ENCODE data around the gene GABBR2.

Gene GABBR2

DNA sequence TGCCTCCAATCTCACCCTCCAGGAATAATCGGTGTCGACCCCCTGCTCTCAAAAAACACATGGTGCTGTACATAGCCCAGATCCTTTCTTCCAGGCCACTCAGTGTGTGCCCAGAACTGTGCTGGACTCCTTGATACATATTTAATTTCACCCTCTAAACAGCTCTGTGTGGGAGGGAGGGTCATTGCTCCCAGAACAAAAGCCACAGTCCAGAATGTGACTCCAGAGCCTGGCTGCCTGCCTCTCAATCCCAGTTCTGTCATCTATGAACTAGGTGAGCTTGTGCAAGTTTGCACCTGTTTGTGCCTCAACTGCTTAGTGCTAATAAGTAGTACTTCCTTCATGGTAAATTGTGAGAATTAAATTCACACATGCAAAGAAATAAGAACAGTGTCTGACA lies 93.1 kb downstream of the GABBR2 start:
- TF ChIP-seq, protein P1, sequence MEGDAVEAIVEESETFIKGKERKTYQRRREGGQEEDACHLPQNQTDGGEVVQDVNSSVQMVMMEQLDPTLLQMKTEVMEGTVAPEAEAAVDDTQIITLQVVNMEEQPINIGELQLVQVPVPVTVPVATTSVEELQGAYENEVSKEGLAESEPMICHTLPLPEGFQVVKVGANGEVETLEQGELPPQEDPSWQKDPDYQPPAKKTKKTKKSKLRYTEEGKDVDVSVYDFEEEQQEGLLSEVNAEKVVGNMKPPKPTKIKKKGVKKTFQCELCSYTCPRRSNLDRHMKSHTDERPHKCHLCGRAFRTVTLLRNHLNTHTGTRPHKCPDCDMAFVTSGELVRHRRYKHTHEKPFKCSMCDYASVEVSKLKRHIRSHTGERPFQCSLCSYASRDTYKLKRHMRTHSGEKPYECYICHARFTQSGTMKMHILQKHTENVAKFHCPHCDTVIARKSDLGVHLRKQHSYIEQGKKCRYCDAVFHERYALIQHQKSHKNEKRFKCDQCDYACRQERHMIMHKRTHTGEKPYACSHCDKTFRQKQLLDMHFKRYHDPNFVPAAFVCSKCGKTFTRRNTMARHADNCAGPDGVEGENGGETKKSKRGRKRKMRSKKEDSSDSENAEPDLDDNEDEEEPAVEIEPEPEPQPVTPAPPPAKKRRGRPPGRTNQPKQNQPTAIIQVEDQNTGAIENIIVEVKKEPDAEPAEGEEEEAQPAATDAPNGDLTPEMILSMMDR (IDR thresholded peaks at IDR 0.05; ENCODE audit: low read length, missing control alignments) = no peak
- H3K4me3 ChIP-seq (replicated peaks; ENCODE audit: low read depth, low read length) = no peak overlapping the region
- no peak for DNase-seq (ENCODE audit: low read depth)

DNA sequence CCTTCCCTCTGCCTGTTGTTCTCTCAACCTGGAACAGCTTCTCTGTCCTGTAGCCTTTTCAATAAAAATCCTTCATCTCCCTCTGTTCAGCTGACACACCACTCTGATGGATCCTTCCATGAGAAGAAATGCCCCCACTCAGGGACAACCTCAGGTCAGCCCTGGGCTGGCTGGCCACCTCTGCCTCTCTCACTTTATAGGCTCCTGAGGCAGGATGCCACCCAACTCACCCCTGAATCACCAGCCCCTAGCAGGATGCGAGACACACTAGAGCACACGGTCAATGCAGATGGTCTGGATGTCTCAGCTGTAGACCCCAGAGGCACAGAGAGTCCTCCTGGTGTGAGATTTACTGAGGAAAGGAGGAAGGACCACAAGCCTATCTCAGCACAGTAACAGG lies 93.8 kb downstream of the GABBR2 start:
- TF ChIP-seq, protein P1 (IDR thresholded peaks at IDR 0.05; ENCODE audit: low read length, missing control alignments) = no peak
- DNase-seq (ENCODE audit: low read depth) = no peak
- no peak overlapping the region for H3K4me3 ChIP-seq (replicated peaks; ENCODE audit: low read depth, low read length)

DNA sequence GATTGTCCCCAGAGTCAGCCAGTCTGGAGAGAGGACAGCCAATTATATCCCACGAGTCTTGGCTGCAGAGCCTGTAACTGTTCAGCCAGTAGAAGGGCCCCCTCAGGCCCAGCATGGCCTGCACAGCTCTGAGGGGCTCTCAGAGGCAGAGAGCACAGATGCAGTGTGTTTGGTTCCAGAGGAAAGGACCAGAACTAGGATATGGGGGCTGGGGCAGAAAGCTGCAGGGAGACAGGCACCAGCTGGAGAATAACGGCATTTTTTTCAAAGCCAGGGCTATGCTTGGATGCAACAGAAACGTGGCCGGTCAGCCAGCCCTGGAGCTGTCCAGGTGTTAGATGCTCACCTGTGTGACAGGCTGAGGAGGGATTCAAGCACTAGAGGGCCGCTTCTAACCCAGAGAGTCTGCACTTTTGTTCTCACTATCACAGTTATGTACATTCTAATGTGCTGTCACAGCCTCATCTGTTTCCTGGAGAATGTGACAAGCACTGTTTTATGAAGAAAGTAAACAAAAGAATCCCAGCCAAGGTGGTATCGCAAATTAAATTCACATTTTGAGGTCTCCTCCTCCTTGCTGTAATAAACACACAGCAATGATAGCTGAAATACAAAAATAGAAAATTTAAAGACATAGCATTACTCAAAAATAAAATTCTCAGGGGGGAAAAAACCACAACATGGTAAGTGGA lies 96.5 kb downstream of the GABBR2 start:
- no peak overlapping the region for H3K4me3 ChIP-seq (replicated peaks; ENCODE audit: low read depth, low read length)
- TF ChIP-seq, protein P1 (IDR thresholded peaks at IDR 0.05; ENCODE audit: low read length, missing control alignments) = no peak
- DNase-seq (ENCODE audit: low read depth) = no peak

DNA sequence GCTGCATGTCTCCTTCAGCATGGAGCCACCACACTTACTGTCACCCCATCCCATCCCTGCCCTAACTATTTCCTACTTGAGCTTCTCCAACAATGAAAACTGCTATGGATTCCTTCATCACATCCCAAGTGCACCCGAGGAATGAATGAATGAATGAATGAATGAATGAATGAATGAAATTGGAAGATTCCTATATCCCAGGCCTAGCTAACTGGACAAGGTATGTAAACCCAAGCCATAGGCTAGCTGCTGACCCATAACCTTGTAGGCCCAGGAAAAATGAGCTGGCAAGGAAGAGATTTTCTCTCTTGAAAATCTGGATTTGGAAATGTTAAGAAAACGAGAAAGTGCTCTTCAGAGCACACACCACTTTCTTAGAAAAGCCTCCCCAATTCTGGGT lies 97.4 kb downstream of the GABBR2 start:
- no peak overlapping the region for H3K4me3 ChIP-seq (replicated peaks; ENCODE audit: low read depth, low read length)
- TF ChIP-seq, protein P1 (IDR thresholded peaks at IDR 0.05; ENCODE audit: low read length, missing control alignments) = no peak
- no peak for DNase-seq (ENCODE audit: low read depth)

DNA sequence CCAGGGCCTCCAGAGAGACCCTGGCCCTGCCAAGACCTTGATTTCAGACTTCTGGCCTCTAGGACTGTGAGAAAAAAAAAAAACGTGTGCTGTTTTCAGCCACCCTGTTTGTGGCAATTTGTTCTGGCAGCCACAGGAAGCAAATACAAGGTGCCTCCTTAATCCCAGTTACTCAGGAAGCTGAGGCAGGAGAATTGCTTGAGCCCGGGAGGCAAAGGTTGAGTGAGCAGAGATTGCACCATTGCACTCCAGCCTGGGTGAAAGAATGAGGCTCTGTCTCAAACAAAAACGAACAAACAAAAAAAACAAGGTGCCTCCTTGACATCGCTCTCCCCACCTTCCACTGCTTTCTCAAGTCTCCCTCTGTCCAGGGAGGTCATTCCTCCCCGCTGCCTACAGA lies 98.0 kb downstream of the GABBR2 start:
- TF ChIP-seq, protein P1 (IDR thresholded peaks at IDR 0.05; ENCODE audit: low read length, missing control alignments) = no peak
- H3K4me3 ChIP-seq (replicated peaks; ENCODE audit: low read depth, low read length) = no peak overlapping the region
- DNase-seq (ENCODE audit: low read depth) = peak; percentile 55

DNA sequence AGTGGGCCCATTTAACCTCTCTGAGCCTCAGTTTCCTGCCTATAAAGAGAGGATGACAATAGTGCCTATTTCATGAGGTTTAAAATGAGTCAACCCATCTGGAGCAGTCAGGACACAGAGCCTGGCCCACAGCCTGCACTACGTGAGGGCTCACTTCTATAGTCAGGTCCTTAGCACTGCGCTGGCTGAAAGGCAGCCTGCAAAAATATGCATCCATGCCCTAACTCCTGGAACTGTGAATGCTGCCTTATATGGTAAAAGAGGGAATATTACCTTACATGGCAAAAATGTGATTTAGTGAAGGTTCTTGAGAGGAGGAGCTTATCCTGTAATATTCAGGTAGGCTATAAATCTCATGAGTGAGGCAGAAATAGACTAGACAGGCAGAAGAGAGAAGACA lies 98.5 kb downstream of the GABBR2 start:
- peak; percentile 79 for DNase-seq (ENCODE audit: low read depth)
- TF ChIP-seq, protein P1 (IDR thresholded peaks at IDR 0.05; ENCODE audit: low read length, missing control alignments) = no peak
- no peak overlapping the region for H3K4me3 ChIP-seq (replicated peaks; ENCODE audit: low read depth, low read length)

DNA sequence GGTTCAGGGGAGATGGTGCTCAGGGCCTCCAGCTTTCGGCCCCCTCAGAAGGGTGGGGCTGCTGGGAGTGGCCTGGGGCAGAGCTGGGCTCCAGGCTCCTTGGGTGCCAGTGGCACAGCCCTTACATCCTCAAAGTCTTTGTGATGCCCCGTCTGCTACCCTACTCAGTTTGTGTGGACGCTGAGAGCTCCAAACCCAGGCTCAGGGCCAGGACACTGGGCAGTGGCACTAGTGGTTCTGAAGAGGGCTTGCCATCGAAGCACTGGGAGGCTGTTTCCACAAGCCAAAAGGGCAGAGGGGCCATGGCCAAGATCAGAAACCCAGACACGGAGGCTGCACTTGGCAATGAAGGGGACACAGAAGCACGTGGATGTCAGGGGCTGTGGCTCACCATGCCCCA lies 99.1 kb downstream of the GABBR2 start:
- DNase-seq (ENCODE audit: low read depth) = no peak
- TF ChIP-seq, protein P1 (IDR thresholded peaks at IDR 0.05; ENCODE audit: low read length, missing control alignments) = no peak

More for the DNA sequence above, 99.1 kb downstream of the GABBR2 start:
- no peak overlapping the region for H3K4me3 ChIP-seq (replicated peaks; ENCODE audit: low read depth, low read length)

Measured in fibroblast of pulmonary artery (primary cell).